DND-41 (cell line): ENCODE data around the gene ID3.

Experiments used
- ATAC-seq: fragments of 200-7000 bp; cut with Tn5 transposase; 3 replicates; pipeline ENCODE4 v1.9.1; 2021; ENCODE audit warnings: low read depth; ENCODE audit not compliant: insufficient read depth
- DNase-seq: peaks from one replicate; pipeline ENCODE4 v3.0.0-alpha.2; 2020
- H2AFZ ChIP-seq: 2 replicates; pipeline ENCODE4 v1.6.0; 2012; ENCODE audit warnings: low read depth, low read length
- H3K27ac ChIP-seq: 2 replicates; pipeline ENCODE4 v1.5.1; 2012; ENCODE audit warnings: low read length, inconsistent platforms
- H3K27me3 ChIP-seq: fragments of 200-600 bp; sonication (generic); 2 replicates; pipeline ENCODE4 v1.6.0; 2012; ENCODE audit warnings: low read length, mild to moderate bottlenecking, inconsistent platforms; ENCODE audit not compliant: insufficient read depth, poor library complexity
- H3K36me3 ChIP-seq: 2 replicates; pipeline ENCODE4 v1.5.1; 2012; ENCODE audit warnings: low read length, inconsistent platforms; ENCODE audit not compliant: insufficient read depth
- H3K4me1 ChIP-seq: 2 replicates; pipeline ENCODE4 v1.5.1; 2012; ENCODE audit warnings: mild to moderate bottlenecking, low read length; ENCODE audit not compliant: insufficient read depth
- H3K4me2 ChIP-seq: 2 replicates; pipeline ENCODE4 v1.6.0; 2012; ENCODE audit warnings: mild to moderate bottlenecking, moderate library complexity, low read length, inconsistent platforms; ENCODE audit not compliant: insufficient read depth
- H3K4me3 ChIP-seq, 2 experiments: fragments of 200-600 bp in 1 of 2; shearing (Covaris generic) in 1 of 2; 2 replicates each; pipeline ENCODE4 v1.5.1; 2012 to 2016; ENCODE audit warnings: inconsistent platforms in 2 of 2, low read length in 2 of 2, mild to moderate bottlenecking in 2 of 2, low read depth in 1 of 2, moderate library complexity in 1 of 2
- H3K79me2 ChIP-seq: 2 replicates; pipeline ENCODE4 v1.6.0; 2012; ENCODE audit warnings: low read length, inconsistent platforms; ENCODE audit not compliant: insufficient read depth
- H3K9ac ChIP-seq: 2 replicates; pipeline ENCODE4 v1.6.0; 2012; ENCODE audit warnings: low read depth, mild to moderate bottlenecking, inconsistent platforms, low read length, moderate library complexity
- H3K9me3 ChIP-seq: 2 replicates; pipeline ENCODE4 v1.5.1; 2012; ENCODE audit warnings: low read length, moderate library complexity, mild to moderate bottlenecking, inconsistent platforms; ENCODE audit not compliant: insufficient read depth, severe bottlenecking
- H4K20me1 ChIP-seq: 2 replicates; pipeline ENCODE4 v1.6.0; 2012; ENCODE audit warnings: low read length; ENCODE audit not compliant: insufficient read depth
- CTCF ChIP-seq: IDR thresholded peaks from 2 replicates; pipeline ENCODE4 v1.5.1; 2012; ENCODE audit warnings: borderline replicate concordance, low read length, moderate library complexity, mild to moderate bottlenecking; ENCODE audit not compliant: poor library complexity, severe bottlenecking; ENCODE audit errors: extremely low read depth
- EZH2 ChIP-seq: IDR thresholded peaks from 3 replicates; pipeline ENCODE4 v1.6.1; 2012; ENCODE audit warnings: borderline replicate concordance, low read depth, mild to moderate bottlenecking, moderate library complexity, low read length, inconsistent platforms; ENCODE audit not compliant: severe bottlenecking

ID3 gene

DNA sequence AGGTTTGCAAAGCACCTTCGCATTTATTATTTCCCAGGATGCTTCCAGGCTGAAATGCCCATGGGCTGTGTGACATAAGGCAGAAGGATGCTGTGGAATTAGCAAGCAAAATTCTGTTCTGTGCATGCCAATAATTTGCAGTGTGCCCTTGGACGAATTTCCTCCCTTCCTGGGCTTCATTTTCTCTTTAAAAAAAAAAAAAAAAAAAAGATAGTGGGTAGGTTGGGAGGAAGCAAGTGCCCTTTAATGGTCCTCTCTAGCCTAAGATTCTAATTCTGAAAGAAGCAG lies 2.5 kb upstream of the ID3 start:
- no peaks in the 10 kb centered on the region for H3K9me3 ChIP-seq
- no peak overlapping the region for H2AFZ ChIP-seq
- H3K27ac ChIP-seq = no peak overlapping the region
- TF ChIP-seq EZH2 = no peak
- no peak for TF ChIP-seq CTCF
- no peaks in the 10 kb centered on the region for H3K36me3 ChIP-seq
- H3K4me2 ChIP-seq = no peak overlapping the region
- peaks cover 41% of the 10 kb centered on the region for H3K4me1 ChIP-seq
- H3K27me3 ChIP-seq = peaks cover 57% of the 10 kb centered on the region
- peaks cover 7% of the 10 kb centered on the region; the same call in 1 of the 2 replicates for H4K20me1 ChIP-seq
- DNase-seq (no peak), ATAC-seq (no peak)
- H3K4me3 ChIP-seq = no peak overlapping the region
- no peak overlapping the region for H3K9ac ChIP-seq
- peaks cover 6% of the 10 kb centered on the region; the same call in 1 of the 2 replicates for H3K79me2 ChIP-seq

GRCh38 chr1:23561076-23561812 lies 1.9 kb upstream of the ID3 start:
- Histone ChIP-seq H4K20me1 (peaks cover 7% of the 10 kb centered on the region; the same call in 1 of the 2 replicates), H3K4me1 (peaks cover 43% of the 10 kb centered on the region), H3K27me3 (peaks cover 57% of the 10 kb centered on the region), H3K4me3 (no peak overlapping the region), H3K9me3 (no peaks in the 10 kb centered on the region), H3K36me3 (no peaks in the 10 kb centered on the region), H3K79me2 (peaks cover 6% of the 10 kb centered on the region; the same call in 1 of the 2 replicates), H3K27ac (no peak overlapping the region), H3K9ac (no peak overlapping the region), H2AFZ (no peak overlapping the region), H3K4me2 (no peak overlapping the region)
- ATAC-seq (no peak), DNase-seq (no peak)
- TF ChIP-seq EZH2 = no peak
- no peak for TF ChIP-seq CTCF

- peak overlapping the region; percentile 67 for H2AFZ ChIP-seq
- H3K36me3 ChIP-seq = no peaks in the 10 kb centered on the region
- no peak for DNase-seq
- H3K9me3 ChIP-seq = no peaks in the 10 kb centered on the region
- H3K4me2 ChIP-seq = peak overlapping the region; percentile 90
- TF ChIP-seq EZH2 (no peak), CTCF (no peak)
- peaks cover 57% of the 10 kb centered on the region for H3K27me3 ChIP-seq
- ATAC-seq = no peak
- H3K4me3 ChIP-seq = peak overlapping the region in 1 of 2 experiments; percentile 79; a peak in 2 of 4 replicates
- peaks cover 53% of the 10 kb centered on the region for H3K4me1 ChIP-seq
- peak overlapping the region; percentile 19; the same call in 1 of the 2 replicates for H3K27ac ChIP-seq
- H3K79me2 ChIP-seq = peaks cover 6% of the 10 kb centered on the region; the same call in 1 of the 2 replicates
- H4K20me1 ChIP-seq = peaks cover 7% of the 10 kb centered on the region; the same call in 1 of the 2 replicates
- H3K9ac ChIP-seq = peak overlapping the region; percentile 71
These were observed 862 bp upstream of the ID3 start for GRCh38 chr1:23559985-23560741.
